Tibial nerve (tissue), 4 donors: Measurements from ENCODE around the gene IFI16. TPM values are rescaled to one million over a fixed set of nuclear protein-coding genes. Genes with fewer than 3 reads are reported as not detected.
"Not testable (repeated sequence)": the region's sequence is repeated elsewhere in the genome, so short reads cannot be mapped to it uniquely, and the experiment has no call there.

ENCODE experiments used
- DNase-seq, 2 donors: peaks; one replicate each; pipeline ENCODE4 v3.0.0-alpha.2; 2019; ENCODE audit warnings: low spot score in 2 of 2
- H3K27ac ChIP-seq, 4 donors: fragments of 200-600 bp; sonication (generic) in 3 of 4; one replicate each; pipeline ENCODE4 v1.5.1; 2017 to 2019; ENCODE audit warnings: mild to moderate bottlenecking in 1 of 4
- H3K27me3 ChIP-seq, 2 donors: fragments of 200-600 bp; sonication (generic) in 1 of 2; one replicate each; pipeline versions ENCODE4 v1.5.1 to v1.6.0; 2017 to 2019
- H3K36me3 ChIP-seq, 3 donors: fragments of 200-600 bp; sonication (generic); one replicate each; pipeline ENCODE4 v1.5.1; 2018 to 2019
- H3K4me1 ChIP-seq, 4 donors: fragments of 200-600 bp; sonication (generic) in 3 of 4; one replicate each; pipeline ENCODE4 v1.5.1; 2017 to 2019
- H3K4me3 ChIP-seq, 4 donors: fragments of 200-600 bp; sonication (generic) in 3 of 4; one replicate each; pipeline ENCODE4 v1.5.1; 2017 to 2019; ENCODE audit warnings: mild to moderate bottlenecking in 1 of 4, moderate library complexity in 1 of 4
- H3K9me3 ChIP-seq, 4 donors: fragments of 200-600 bp; sonication (generic) in 3 of 4; one replicate each; pipeline ENCODE4 v1.5.1; 2017 to 2019
- EP300 ChIP-seq, 2 donors: sonication (generic); formaldehyde crosslinking; IDR thresholded peaks; one replicate each; pipeline ENCODE4 v1.6.1; 2017; ENCODE audit warnings: antibody characterized with exemption in 2 of 2, mild to moderate bottlenecking in 1 of 2
- POLR2A ChIP-seq, 2 donors: fragments of 450-650 bp; IDR thresholded peaks; one replicate each; pipeline ENCODE4 v1.6.1; 2017; ENCODE audit warnings: antibody characterized with exemption in 2 of 2, mild to moderate bottlenecking in 2 of 2, moderate library complexity in 2 of 2
- WGBS, 2 donors: methylation state at CpG; one replicate each; pipeline ENCODE4 v1.1.5; 2018; 5-methylcytosine and 5-hydroxymethylcytosine counted together
- total RNA-seq, 4 donors: library from RNA; depleted of rRNA; stranded (reverse); fragments of >200 nt; gene quantifications; one replicate each; pipeline ENCODE4 v1.1.0, GENCODE V29; 2016
- TF ChIP-seq, protein P1 (sequence below), 5 experiments: fragments of 200-600 bp in 3 of 5; fragments of 450-650 bp in 2 of 5; sonication (generic) in 3 of 5; IDR thresholded peaks; one replicate each; pipeline ENCODE4 v1.5.1; 2016 to 2019; ENCODE audit warnings: antibody characterized with exemption in 5 of 5, mild to moderate bottlenecking in 3 of 5, moderate library complexity in 2 of 5

The IFI16 gene
- total RNA-seq, 4 donors from 2014 or later = 63.2 to 121 (median 108) TPM

- no peak for DNase-seq
- 62 to 64% methylated on average over 3 of the region's 3 CpGs for WGBS, 2 donors
- H3K27ac ChIP-seq = peak overlapping the region in 1 of 4 donors; percentile 25
- peaks cover 0 to 7% (median 0%) of the 10 kb centered on the region in 4 donors for H3K9me3 ChIP-seq
- no peak overlapping the region for H3K4me3 ChIP-seq
- no peaks in the 10 kb centered on the region for H3K27me3 ChIP-seq
- peaks cover 0 to 79% (median 13%) of the 10 kb centered on the region in 3 donors for H3K36me3 ChIP-seq
- H3K4me1 ChIP-seq = peaks cover 0 to 27% (median 2%) of the 10 kb centered on the region in 4 donors
- TF ChIP-seq EP300 (IDR thresholded peaks at IDR 0.05) (no peak), POLR2A (IDR thresholded peaks at IDR 0.05) (no peak)
- TF ChIP-seq, protein P1, sequence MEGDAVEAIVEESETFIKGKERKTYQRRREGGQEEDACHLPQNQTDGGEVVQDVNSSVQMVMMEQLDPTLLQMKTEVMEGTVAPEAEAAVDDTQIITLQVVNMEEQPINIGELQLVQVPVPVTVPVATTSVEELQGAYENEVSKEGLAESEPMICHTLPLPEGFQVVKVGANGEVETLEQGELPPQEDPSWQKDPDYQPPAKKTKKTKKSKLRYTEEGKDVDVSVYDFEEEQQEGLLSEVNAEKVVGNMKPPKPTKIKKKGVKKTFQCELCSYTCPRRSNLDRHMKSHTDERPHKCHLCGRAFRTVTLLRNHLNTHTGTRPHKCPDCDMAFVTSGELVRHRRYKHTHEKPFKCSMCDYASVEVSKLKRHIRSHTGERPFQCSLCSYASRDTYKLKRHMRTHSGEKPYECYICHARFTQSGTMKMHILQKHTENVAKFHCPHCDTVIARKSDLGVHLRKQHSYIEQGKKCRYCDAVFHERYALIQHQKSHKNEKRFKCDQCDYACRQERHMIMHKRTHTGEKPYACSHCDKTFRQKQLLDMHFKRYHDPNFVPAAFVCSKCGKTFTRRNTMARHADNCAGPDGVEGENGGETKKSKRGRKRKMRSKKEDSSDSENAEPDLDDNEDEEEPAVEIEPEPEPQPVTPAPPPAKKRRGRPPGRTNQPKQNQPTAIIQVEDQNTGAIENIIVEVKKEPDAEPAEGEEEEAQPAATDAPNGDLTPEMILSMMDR (IDR thresholded peaks at IDR 0.05) = no peak
These were observed 21.3 kb downstream of the IFI16 start for GRCh38 chr1:159030877-159031447.

DNA sequence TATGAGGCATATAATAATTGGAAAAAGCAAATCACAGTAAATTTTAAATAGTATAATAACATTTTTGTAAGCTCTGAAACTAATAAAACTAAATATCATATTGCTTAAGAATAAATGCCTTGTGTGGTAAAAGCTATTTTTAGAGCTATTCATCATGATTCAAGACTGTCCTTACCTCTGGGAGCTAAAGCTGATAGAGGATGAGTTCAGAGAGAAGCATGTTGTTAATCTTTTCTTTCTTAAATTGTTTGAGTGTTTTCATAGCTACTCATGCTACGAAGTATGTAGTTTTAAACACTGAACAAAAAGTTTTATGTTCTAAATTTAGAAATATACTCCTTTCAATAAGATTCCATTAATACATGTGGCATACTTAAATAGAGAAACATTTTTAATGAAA is 30.5 kb downstream of the IFI16 start:
- Histone ChIP-seq H3K9me3 (no peaks in the 10 kb centered on the region), H3K36me3 (peaks cover 0 to 77% (median 9%) of the 10 kb centered on the region in 3 donors), H3K27ac (no peak overlapping the region), H3K27me3 (no peaks in the 10 kb centered on the region), H3K4me1 (peaks cover 0 to 5% (median 0%) of the 10 kb centered on the region in 4 donors), H3K4me3 (no peak overlapping the region)
- no peak for TF ChIP-seq EP300 (IDR thresholded peaks at IDR 0.05)
- WGBS, 2 donors = 49 to 51% methylated on average over 1 of the region's 1 CpG
- DNase-seq = no peak

GRCh38 chr1:159040893-159041724 is 31.4 kb downstream of the IFI16 start:
- DNase-seq = no peak
- WGBS, 2 donors = 89 to 94% methylated on average over 7 of the region's 7 CpGs
- TF ChIP-seq, protein P1 (IDR thresholded peaks at IDR 0.05) = no peak
- TF ChIP-seq EP300 (IDR thresholded peaks at IDR 0.05) = no peak
- TF ChIP-seq POLR2A (IDR thresholded peaks at IDR 0.05) = no peak
- Histone ChIP-seq H3K27ac (no peak overlapping the region), H3K4me1 (peaks cover 0 to 5% (median 0%) of the 10 kb centered on the region in 4 donors), H3K36me3 (peaks cover 0 to 77% (median 9%) of the 10 kb centered on the region in 3 donors), H3K9me3 (no peaks in the 10 kb centered on the region), H3K27me3 (no peaks in the 10 kb centered on the region), H3K4me3 (no peak overlapping the region)

DNA sequence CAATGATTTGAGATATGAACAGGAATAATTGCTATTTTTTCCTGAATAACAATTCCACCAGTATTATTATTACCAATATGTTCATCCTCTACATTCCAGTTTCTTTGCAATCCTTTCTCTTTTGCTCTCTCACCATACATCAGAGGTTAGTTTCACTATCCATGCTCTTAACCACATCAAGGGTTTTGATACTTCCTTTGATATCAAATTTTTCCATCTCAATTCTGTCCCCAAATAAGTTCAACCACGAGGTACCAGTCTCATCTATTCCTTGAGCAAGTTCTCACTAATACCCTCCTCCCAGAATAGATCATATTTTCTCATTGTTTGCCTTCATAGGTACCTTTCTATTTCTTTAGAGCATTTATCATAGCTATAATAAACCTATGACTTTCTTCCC is 36.8 kb downstream of the IFI16 start:
- H3K4me3 ChIP-seq, H3K4me1 ChIP-seq, H3K27ac ChIP-seq, H3K27me3 ChIP-seq, DNase-seq, H3K9me3 ChIP-seq: not testable (repeated sequence)
- peaks cover 0 to 66% (median 9%) of the 10 kb centered on the region in 3 donors for H3K36me3 ChIP-seq
- WGBS, 2 donors = 76 to 85% methylated on average over 1 of the region's 1 CpG

GRCh38 chr1:159051436-159051835 is 41.7 kb downstream of the IFI16 start:
- Histone ChIP-seq H3K27ac (no peak overlapping the region), H3K36me3 (peaks cover 9 to 86% (median 15%) of the 10 kb centered on the region in 3 donors), H3K4me1 (peaks cover 0 to 29% (median 14%) of the 10 kb centered on the region in 4 donors), H3K4me3 (no peak overlapping the region), H3K27me3 (no peaks in the 10 kb centered on the region), H3K9me3 (no peaks in the 10 kb centered on the region)
- no peak for DNase-seq
- TF ChIP-seq EP300 (IDR thresholded peaks at IDR 0.05) (no peak), POLR2A (IDR thresholded peaks at IDR 0.05) (no peak)
- TF ChIP-seq, protein P1 (IDR thresholded peaks at IDR 0.05) = no peak
- WGBS, 2 donors = 96% methylated on average over 2 of the region's 2 CpGs

DNA sequence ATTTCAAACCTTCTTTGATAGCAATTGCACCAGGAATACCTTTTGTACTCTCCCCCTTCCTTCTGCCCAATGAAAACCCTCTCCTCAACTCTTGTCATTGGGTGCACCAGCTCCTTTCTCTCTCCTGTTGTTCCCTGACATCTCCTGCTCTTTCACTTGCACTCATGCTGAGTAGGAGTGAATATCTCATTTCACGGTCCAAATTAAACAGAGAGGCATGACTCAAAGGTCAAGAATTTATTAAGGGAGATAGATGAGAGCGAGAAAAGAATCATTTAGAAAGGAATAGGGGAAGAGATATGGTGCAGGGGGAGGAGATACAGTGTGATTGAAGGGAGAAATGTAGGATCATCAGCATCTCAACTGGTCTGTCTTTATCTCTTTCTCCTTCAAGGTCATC is 44.7 kb downstream of the IFI16 start:
- H3K4me1 ChIP-seq = peaks cover 0 to 29% (median 14%) of the 10 kb centered on the region in 4 donors
- 26 to 29% methylated on average over 2 of the region's 2 CpGs for WGBS, 2 donors
- no peak for DNase-seq
- no peak overlapping the region for H3K4me3 ChIP-seq
- H3K27me3 ChIP-seq = no peaks in the 10 kb centered on the region
- H3K36me3 ChIP-seq = peaks cover 9 to 75% (median 12%) of the 10 kb centered on the region in 3 donors
- H3K9me3 ChIP-seq = no peaks in the 10 kb centered on the region
- TF ChIP-seq EP300 (IDR thresholded peaks at IDR 0.05) (no peak), POLR2A (IDR thresholded peaks at IDR 0.05) (no peak)
- TF ChIP-seq, protein P1 (IDR thresholded peaks at IDR 0.05) = no peak
- no peak overlapping the region for H3K27ac ChIP-seq
